GM12874 (cell line): ENCODE data around the gene SPOP.

Experiments used
- TF ChIP-seq, protein P1 (sequence below): IDR thresholded peaks from 2 replicates; pipeline ENCODE4 v1.5.1; 2011; ENCODE audit warnings: low read depth, mild to moderate bottlenecking, control low read depth, low read length, moderate library complexity; ENCODE audit not compliant: insufficient read depth

The SPOP gene

DNA sequence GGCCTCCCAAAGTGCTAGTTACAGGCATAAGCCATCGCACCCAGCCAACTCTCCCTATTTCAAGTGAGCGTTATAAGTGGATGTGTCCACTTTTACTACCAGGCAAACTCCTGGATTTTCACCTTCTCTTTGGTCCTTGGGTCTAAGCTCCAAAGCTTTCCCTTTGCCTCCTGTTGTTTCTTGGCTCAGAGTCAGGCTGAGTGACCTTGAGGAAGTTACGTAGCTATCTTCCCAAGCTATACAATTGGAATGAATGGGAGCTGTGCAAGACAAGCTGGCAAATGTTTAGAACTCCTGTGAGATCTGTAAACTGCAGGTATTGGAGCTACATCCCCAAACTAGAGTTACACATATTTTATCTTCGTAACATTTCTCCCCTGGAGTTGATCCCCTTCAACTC, 81.9 kb downstream of the SPOP start:
- TF ChIP-seq, protein P1, sequence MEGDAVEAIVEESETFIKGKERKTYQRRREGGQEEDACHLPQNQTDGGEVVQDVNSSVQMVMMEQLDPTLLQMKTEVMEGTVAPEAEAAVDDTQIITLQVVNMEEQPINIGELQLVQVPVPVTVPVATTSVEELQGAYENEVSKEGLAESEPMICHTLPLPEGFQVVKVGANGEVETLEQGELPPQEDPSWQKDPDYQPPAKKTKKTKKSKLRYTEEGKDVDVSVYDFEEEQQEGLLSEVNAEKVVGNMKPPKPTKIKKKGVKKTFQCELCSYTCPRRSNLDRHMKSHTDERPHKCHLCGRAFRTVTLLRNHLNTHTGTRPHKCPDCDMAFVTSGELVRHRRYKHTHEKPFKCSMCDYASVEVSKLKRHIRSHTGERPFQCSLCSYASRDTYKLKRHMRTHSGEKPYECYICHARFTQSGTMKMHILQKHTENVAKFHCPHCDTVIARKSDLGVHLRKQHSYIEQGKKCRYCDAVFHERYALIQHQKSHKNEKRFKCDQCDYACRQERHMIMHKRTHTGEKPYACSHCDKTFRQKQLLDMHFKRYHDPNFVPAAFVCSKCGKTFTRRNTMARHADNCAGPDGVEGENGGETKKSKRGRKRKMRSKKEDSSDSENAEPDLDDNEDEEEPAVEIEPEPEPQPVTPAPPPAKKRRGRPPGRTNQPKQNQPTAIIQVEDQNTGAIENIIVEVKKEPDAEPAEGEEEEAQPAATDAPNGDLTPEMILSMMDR: no peak

DNA sequence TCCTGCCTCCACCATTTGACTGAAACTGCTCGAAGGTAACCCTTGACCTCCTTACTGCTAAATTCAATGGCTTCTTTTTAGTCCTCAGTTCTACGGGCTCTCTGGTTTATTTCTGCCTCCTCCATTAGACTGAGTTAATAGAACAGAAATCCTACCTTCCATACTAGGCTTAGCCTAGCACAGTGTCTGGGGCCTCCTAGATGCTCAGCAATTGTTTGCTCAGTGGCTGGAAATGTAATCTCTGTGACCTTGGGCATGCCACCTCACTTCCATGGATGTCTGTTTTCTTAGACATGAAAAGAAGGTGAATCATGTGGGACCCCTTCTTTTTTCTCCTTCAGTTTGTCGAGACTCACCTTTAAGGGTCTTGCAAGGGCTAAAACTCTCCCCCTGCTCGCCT, 82.6 kb downstream of the SPOP start:
- TF ChIP-seq, protein P1: no peak

DNA sequence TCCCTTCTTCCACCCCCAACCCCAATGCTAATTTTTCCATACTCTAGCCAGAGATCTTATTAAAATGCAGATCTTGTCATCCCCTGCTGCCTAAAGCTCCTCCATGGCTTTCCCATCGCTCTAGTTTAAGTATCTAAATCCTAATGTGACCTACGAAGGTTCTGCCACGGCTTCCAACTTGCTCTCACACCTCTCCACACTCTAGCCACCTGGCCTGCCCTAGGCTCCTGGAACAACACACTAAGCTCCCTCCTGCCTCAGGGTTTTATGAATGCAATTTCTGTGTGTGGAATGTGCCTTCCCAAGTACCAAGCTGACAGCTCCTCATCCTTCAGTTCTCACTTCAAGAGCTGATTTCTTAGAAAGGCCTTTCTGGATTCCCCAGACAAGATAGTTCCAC, 85.6 kb downstream of the SPOP start:
- TF ChIP-seq, protein P1: no peak

DNA sequence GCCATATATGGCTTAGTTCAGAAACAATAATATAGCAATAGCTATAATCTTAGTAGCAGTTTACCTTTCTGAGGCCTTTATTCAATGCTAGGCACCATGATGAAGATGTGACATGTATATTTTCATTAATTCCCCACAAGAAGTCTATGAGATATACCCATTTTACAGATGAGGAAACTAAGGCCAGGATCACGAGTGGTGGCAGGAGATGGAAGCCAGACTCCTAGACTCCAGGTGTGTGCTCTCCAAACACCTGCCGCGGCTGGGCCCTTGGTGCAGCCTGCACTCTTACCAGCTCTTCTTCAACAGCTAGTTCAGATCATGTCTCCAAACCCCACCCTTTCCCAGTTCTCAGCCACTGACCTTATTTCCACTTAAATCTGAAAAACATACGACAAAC, 87.0 kb downstream of the SPOP start:
- TF ChIP-seq, protein P1: no peak

DNA sequence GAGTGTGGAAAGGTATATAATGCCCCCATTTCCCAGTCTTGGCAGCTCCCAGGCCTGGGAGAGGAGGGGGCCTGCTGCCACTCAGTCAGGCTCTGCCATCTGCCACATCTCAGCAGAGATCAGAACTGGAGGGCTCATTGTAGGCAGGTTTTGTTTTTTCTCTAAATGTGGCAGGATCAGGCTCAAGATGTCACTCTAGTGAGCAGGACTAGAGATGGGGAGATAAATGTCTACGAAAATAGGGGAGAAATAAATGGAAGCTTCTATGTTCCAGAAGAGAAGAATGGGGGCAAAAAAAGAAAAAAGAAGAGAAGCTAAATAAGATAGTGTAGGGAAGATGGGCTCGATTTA, 88.3 kb downstream of the SPOP start:
- TF ChIP-seq, protein P1: no peak

DNA sequence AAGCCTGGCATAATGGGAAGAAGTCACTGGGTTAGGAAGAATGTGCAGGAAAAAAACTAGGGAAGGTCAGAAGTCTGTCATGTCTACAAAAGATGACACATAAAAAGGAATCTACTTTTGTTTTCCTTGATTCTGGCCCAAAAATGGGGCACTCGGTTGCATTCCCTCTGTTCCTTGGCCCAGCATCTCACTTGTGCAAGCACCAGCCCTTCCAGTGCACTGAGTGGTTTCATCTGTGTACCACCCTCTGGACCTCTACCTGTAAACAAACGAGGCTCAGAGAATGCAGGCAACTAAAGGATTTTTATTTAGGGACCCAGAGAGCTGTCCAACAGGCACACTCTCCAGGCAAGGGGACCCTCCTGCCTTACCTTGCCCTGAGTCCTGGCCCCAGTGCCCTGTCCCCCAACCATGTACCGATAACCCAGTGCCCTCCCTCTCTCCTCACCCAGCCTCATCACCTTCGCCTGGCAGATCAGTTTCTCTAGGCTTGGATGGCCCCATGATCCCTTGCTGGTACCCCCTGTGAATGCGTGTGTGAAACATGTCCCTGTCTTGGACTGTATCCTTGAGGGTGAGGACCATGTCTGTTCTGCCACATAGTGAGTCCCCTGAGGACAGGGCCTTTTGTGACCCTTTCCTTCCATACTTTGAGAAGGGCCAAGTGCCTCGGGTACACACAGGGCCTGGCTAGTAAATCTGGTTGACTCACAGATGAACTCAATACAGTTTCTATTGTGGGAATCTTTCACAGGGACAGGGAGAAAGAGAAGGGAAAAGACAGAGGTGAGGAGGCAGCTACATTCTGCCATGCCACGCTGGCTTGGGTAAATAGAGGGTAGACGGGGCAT, 88.9 kb downstream of the SPOP start:
- TF ChIP-seq, protein P1: no peak

DNA sequence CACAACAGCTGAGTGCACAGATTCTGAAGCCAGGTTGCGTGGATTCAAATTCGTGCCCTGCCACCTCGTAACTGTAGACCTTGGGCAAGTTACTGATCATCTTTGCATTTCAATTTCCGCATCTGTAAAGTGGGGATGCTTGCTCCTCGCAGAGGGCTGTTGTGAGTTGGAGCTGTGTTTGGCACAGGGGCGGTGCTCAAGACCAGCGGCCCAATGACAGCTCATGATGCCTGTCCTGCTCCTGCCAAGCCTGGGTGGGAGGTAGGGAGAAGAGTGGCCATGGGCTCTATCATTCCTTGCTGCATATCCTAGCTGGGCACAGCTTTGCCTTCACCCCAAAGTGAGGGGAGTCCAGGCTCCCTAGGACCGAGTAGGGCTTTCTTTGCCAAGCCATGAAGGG, 89.6 kb downstream of the SPOP start:
- TF ChIP-seq, protein P1: no peak
